ENCODE measurements around the gene TBX2.

TBX2 gene

GRCh38 chr17:61403801-61404662 is 4.4 kb downstream of the TBX2 start:
- no peak for DNase-seq

GRCh38 chr17:61404663-61404912 is 4.9 kb downstream of the TBX2 start:
- DNase-seq, result no peak

GRCh38 chr17:61404913-61405685 is 5.5 kb downstream of the TBX2 start:
- DNase-seq, result peak; percentile 58

- peak; percentile 59 for DNase-seq
These were observed 6.3 kb downstream of the TBX2 start for GRCh38 chr17:61405686-61406536.

- no peak for DNase-seq
These were observed 6.8 kb downstream of the TBX2 start for GRCh38 chr17:61406537-61406845.

GRCh38 chr17:61406971-61407911 is 7.6 kb downstream of the TBX2 start:
- peak; percentile 62 for DNase-seq

- peak; percentile 60 for DNase-seq
These were observed 8.8 kb downstream of the TBX2 start for GRCh38 chr17:61408151-61409041.

GRCh38 chr17:61409301-61410112 is 9.9 kb downstream of the TBX2 start:
- peak; percentile 78 for DNase-seq

- peak; percentile 90 for DNase-seq
These were observed 10.7 kb downstream of the TBX2 start for GRCh38 chr17:61410141-61411010.

GRCh38 chr17:61411011-61411260 is 11.3 kb downstream of the TBX2 start:
- no peak for DNase-seq

- DNase-seq, result peak; percentile 74
These were observed 11.9 kb downstream of the TBX2 start for GRCh38 chr17:61411261-61412142.

GRCh38 chr17:61412143-61412859 is 12.7 kb downstream of the TBX2 start:
- peak; percentile 92 for DNase-seq

GRCh38 chr17:61412860-61413660 is 13.4 kb downstream of the TBX2 start:
- DNase-seq, result no peak

- DNase-seq, result no peak
These were observed 14.1 kb downstream of the TBX2 start for GRCh38 chr17:61413661-61414126.

GRCh38 chr17:61414141-61414935 is 14.7 kb downstream of the TBX2 start:
- no peak for DNase-seq

- no peak for DNase-seq
These were observed 15.3 kb downstream of the TBX2 start for GRCh38 chr17:61414936-61415251.

All from activated effector memory CD4-positive, alpha-beta T cell treated with anti-CD3 and anti-CD28 coated beads, Interleukin-2, amount 50 U/mL, for 16 hours (primary cell).